Osteocyte (in vitro differentiated cells): ENCODE measurements around the gene SORCS1. TPM values are rescaled to one million over a fixed set of nuclear protein-coding genes. Genes with fewer than 3 reads are reported as not detected.

Experiments used
- DNase-seq: peaks from one replicate; pipeline ENCODE4 v3.0.0; 2021; ENCODE audit warnings: mixed read lengths; ENCODE audit not compliant: unreplicated experiment; ENCODE audit errors: extremely low spot score
- H3K27ac Mint-ChIP-seq: one replicate; pipeline ENCODE4 v1.8.0; 2021; ENCODE audit warnings: mild to moderate bottlenecking, mixed read lengths; ENCODE audit not compliant: unreplicated experiment
- H3K27me3 Mint-ChIP-seq: one replicate; pipeline ENCODE4 v1.8.0; 2021; ENCODE audit warnings: mixed read lengths; ENCODE audit not compliant: unreplicated experiment
- H3K36me3 Mint-ChIP-seq: one replicate; pipeline ENCODE4 v1.8.0; 2021; ENCODE audit warnings: mixed read lengths; ENCODE audit not compliant: unreplicated experiment
- H3K4me1 Mint-ChIP-seq: one replicate; pipeline ENCODE4 v1.8.0; 2021; ENCODE audit warnings: mixed read lengths; ENCODE audit not compliant: unreplicated experiment
- H3K4me3 Mint-ChIP-seq: one replicate; pipeline ENCODE4 v1.8.0; 2021; ENCODE audit warnings: mild to moderate bottlenecking, moderate library complexity, mixed read lengths; ENCODE audit not compliant: unreplicated experiment
- H3K9me3 Mint-ChIP-seq: one replicate; pipeline ENCODE4 v1.8.0; 2021; ENCODE audit warnings: mixed read lengths; ENCODE audit not compliant: unreplicated experiment
- total RNA-seq: library from RNA; stranded (reverse); gene quantifications from 2 replicates; pipeline ENCODE4 v1.2.1, GENCODE V29; 2021
- TF ChIP-seq, protein P1 (sequence below): fragments of 200-600 bp; sonication (generic); IDR thresholded peaks from 2 replicates; pipeline ENCODE4 v1.5.0; 2021; ENCODE audit warnings: antibody characterized with exemption, mild to moderate bottlenecking, moderate library complexity

Gene SORCS1
- total RNA-seq, 1 donor from 2014 or later: not detected

DNA sequence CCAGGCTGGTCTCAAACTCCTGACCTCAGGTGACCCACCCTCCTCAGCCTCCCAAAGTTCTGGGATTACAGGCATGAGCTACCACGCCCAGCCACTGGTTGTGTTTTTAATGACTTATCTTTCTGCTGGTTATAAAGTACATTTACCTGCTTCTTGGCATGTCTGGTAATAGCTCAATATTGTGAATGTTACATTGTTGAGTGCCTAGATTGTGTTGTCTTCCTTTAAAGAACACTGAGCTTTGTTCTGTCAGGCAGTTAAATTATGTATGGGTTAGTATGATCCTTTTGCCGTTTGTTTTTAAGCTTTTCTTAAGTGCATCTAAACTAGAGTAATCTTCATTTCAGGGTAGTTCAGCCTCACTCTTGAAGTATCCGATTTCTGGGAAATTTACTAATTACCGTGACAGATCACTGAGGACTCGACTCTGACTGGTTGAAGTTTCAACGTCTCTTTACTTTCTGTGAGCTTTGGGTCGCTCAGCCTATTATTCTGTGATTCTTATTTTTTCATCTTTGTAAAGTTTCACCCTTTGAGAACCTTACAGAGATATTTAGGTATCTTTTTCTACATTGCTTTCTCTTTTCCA is 617.4 kb downstream of the SORCS1 start:
- DNase-seq: no peak
- TF ChIP-seq, protein P1, sequence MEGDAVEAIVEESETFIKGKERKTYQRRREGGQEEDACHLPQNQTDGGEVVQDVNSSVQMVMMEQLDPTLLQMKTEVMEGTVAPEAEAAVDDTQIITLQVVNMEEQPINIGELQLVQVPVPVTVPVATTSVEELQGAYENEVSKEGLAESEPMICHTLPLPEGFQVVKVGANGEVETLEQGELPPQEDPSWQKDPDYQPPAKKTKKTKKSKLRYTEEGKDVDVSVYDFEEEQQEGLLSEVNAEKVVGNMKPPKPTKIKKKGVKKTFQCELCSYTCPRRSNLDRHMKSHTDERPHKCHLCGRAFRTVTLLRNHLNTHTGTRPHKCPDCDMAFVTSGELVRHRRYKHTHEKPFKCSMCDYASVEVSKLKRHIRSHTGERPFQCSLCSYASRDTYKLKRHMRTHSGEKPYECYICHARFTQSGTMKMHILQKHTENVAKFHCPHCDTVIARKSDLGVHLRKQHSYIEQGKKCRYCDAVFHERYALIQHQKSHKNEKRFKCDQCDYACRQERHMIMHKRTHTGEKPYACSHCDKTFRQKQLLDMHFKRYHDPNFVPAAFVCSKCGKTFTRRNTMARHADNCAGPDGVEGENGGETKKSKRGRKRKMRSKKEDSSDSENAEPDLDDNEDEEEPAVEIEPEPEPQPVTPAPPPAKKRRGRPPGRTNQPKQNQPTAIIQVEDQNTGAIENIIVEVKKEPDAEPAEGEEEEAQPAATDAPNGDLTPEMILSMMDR: no peak
- Mint-ChIP-seq H3K4me3 (no peak overlapping the region), H3K27ac (no peak overlapping the region), H3K4me1 (no peaks in the 10 kb centered on the region), H3K36me3 (no peaks in the 10 kb centered on the region), H3K9me3 (no peaks in the 10 kb centered on the region), H3K27me3 (no peaks in the 10 kb centered on the region)

DNA sequence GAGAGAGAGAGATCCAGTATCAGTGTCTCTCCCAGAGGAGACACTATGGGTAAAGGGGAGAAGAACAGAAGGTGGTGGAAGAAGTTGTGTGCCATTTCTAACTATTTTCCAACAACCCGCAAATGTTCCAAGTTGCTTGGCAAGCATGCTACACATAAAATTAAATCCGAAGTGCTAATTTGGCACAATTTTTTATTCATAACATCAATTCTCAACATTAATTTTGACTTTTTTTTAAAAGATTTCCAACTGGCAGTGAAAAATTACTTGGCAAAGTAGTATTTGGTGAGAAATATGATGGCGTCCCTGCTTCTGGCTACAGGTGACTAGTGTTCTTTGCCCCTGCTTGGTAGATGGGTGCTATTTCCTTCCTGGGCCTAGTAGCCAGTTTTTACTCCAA is 622.0 kb downstream of the SORCS1 start:
- TF ChIP-seq, protein P1: no peak
- H3K36me3 Mint-ChIP-seq: no peaks in the 10 kb centered on the region
- H3K27ac Mint-ChIP-seq: no peak overlapping the region
- H3K4me1 Mint-ChIP-seq: peaks cover 11% of the 10 kb centered on the region
- DNase-seq: no peak
- no peaks in the 10 kb centered on the region for H3K9me3 Mint-ChIP-seq
- no peaks in the 10 kb centered on the region for H3K27me3 Mint-ChIP-seq
- no peak overlapping the region for H3K4me3 Mint-ChIP-seq

DNA sequence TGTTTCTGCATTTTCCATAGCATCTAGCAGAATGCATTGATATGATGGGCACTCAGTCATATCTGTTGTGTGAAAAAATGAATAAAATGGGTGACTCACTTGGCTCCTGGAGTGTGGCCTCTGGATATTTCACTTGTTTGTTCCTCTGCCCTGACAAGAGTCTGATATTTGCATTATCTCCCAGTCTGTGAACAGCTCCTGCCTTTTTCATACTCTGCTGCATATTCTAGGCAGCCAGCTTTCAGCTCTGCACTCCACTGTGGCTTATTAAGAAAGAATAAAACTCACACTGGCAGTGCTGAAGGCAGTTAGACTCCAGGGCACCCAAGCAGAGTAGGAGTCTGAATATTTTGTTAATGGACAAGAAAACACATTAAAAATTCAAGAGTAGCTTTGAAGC is 623.9 kb downstream of the SORCS1 start:
- H3K27me3 Mint-ChIP-seq: peaks cover 3% of the 10 kb centered on the region
- TF ChIP-seq, protein P1: no peak
- H3K36me3 Mint-ChIP-seq: no peaks in the 10 kb centered on the region
- H3K9me3 Mint-ChIP-seq: no peaks in the 10 kb centered on the region
- H3K4me1 Mint-ChIP-seq: peaks cover 11% of the 10 kb centered on the region
- H3K27ac Mint-ChIP-seq: peak overlapping the region; percentile 18
- no peak for DNase-seq
- H3K4me3 Mint-ChIP-seq: no peak overlapping the region

DNA sequence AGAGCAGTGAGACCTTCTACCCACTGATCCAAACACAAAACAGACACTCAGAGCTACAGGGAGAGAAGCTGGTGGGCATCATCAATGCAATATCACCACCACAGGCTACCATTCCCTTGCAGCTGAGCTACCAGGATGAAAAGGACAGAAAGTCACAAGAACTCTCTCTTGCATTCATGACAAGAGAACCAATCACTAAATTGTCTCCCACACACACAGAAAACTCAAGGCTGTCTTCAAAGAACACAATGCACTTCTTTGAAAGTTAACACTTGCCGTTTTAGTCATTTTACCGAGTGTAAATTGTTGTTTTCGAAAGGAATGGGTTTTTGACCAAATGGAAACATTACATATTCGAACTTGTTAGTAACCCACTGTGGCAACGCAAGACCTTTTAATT is 626.6 kb downstream of the SORCS1 start:
- no peak for DNase-seq
- TF ChIP-seq, protein P1: no peak
- Mint-ChIP-seq H3K9me3 (no peaks in the 10 kb centered on the region), H3K4me3 (no peak overlapping the region), H3K27ac (no peak overlapping the region), H3K27me3 (peaks cover 5% of the 10 kb centered on the region), H3K4me1 (peaks cover 11% of the 10 kb centered on the region), H3K36me3 (no peaks in the 10 kb centered on the region)

DNA sequence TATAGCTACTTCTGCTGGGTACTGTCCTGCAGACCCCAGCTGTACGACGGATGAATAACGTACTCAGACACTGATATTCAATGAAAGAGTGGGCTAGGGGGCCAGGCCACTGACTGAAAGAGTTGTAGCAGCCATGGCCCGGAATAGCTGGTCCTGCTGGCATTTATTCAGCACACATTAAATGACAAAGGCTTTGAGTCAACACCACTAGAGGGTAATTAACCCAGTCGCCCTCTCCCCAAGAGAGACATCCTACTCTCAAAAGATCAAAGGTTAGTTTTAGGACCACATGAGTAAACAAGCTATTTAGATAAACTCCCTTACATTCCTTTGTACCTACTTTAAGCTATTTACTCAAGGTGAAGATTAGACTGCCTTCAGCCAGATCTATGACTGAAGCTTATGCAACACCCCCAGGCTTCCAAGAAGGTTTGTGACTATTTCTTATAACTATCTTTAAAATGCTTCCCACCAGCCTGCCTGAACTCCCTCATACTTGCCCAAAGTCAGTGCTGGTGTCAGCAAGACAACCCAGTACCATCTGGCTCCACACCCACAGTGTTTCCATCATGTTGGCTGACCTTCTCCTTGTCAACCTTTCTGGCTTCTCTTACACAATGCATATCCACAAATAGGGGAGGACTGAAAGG is 629.1 kb downstream of the SORCS1 start:
- no peak overlapping the region for H3K27ac Mint-ChIP-seq
- peaks cover 5% of the 10 kb centered on the region for H3K27me3 Mint-ChIP-seq
- H3K9me3 Mint-ChIP-seq: no peaks in the 10 kb centered on the region
- TF ChIP-seq, protein P1: no peak
- H3K36me3 Mint-ChIP-seq: no peaks in the 10 kb centered on the region
- no peak overlapping the region for H3K4me3 Mint-ChIP-seq
- DNase-seq: no peak
- H3K4me1 Mint-ChIP-seq: peaks cover 1% of the 10 kb centered on the region
